H54 (cell line): Measurements from ENCODE around the gene PIP4K2B.

Experiments used
- DNase-seq: peaks from one replicate; pipeline ENCODE4 v3.0.0; 2011; ENCODE audit warnings: low spot score, mixed read lengths; ENCODE audit not compliant: insufficient read length
- FAIRE-seq: peaks from 3 replicates; lab custom pipeline; 2011; peaks lifted over from hg19 to GRCh38; lab: Jason Lieb, UNC
- POLR2A ChIP-seq: IDR thresholded peaks from 2 replicates; pipeline ENCODE4 v1.6.1; 2011; ENCODE audit warnings: low read depth, mild to moderate bottlenecking, low read length

Gene PIP4K2B

GRCh38 chr17:38745545-38745944, 53.8 kb downstream of the PIP4K2B start:
- DNase-seq, result no peak
- FAIRE-seq, result no peak
- TF ChIP-seq POLR2A, result no peak

GRCh38 chr17:38743556-38744171, 55.7 kb downstream of the PIP4K2B start:
- no peak for DNase-seq
- FAIRE-seq, result no peak
- no peak for TF ChIP-seq POLR2A

GRCh38 chr17:38742411-38743308, 56.7 kb downstream of the PIP4K2B start:
- no peak for TF ChIP-seq POLR2A
- DNase-seq (no peak), FAIRE-seq (no peak)

GRCh38 chr17:38741921-38742410, 57.4 kb downstream of the PIP4K2B start:
- FAIRE-seq, result no peak
- no peak for DNase-seq
- TF ChIP-seq POLR2A, result no peak

GRCh38 chr17:38741461-38741860, 57.9 kb downstream of the PIP4K2B start:
- FAIRE-seq (no peak), DNase-seq (no peak)
- TF ChIP-seq POLR2A, result no peak

GRCh38 chr17:38740806-38741205, 58.5 kb downstream of the PIP4K2B start:
- DNase-seq, result no peak
- FAIRE-seq, result no peak
- no peak for TF ChIP-seq POLR2A

GRCh38 chr17:38740044-38740443, 59.3 kb downstream of the PIP4K2B start:
- DNase-seq (no peak), FAIRE-seq (no peak)
- TF ChIP-seq POLR2A, result no peak

GRCh38 chr17:38739305-38739704, 60.1 kb downstream of the PIP4K2B start:
- no peak for FAIRE-seq
- no peak for TF ChIP-seq POLR2A
- no peak for DNase-seq

GRCh38 chr17:38738686-38739085, 60.7 kb downstream of the PIP4K2B start:
- DNase-seq, result no peak
- no peak for TF ChIP-seq POLR2A
- no peak for FAIRE-seq

- FAIRE-seq (no peak), DNase-seq (no peak)
- TF ChIP-seq POLR2A, result no peak
Measured at GRCh38 chr17:38738007-38738662, 61.2 kb downstream of the PIP4K2B start.

- DNase-seq (peak; percentile 67), FAIRE-seq (no peak)
- TF ChIP-seq POLR2A, result no peak
Measured at GRCh38 chr17:38735161-38735997, 64.0 kb downstream of the PIP4K2B start.

- DNase-seq, result no peak
- no peak for FAIRE-seq
- TF ChIP-seq POLR2A, result no peak
Measured at GRCh38 chr17:38733982-38734973, 65.1 kb downstream of the PIP4K2B start.
